CD14-positive monocyte (primary cell): ENCODE data around the gene BZW1. TPM values are rescaled to one million over a fixed set of nuclear protein-coding genes. Genes with fewer than 3 reads are reported as not detected.

Experiments
- DNase-seq, 3 donors: peaks; one replicate each; pipeline ENCODE4 v3.0.0-alpha.2; 2011 to 2022
- H2AFZ ChIP-seq: 2 replicates; pipeline ENCODE4 v1.6.0; 2012; ENCODE audit warnings: mild to moderate bottlenecking, low read depth, low read length, inconsistent platforms; ENCODE audit not compliant: insufficient read depth, poor library complexity, severe bottlenecking
- H3K27ac ChIP-seq, 2 donors: 1 replicate in 1 of 2; 2 replicates in 1 of 2; pipeline ENCODE4 v1.5.1; 2012 to 2013; ENCODE audit warnings: low read length in 2 of 2, control low read depth in 1 of 2, inconsistent platforms in 1 of 2, low read depth in 1 of 2, mild to moderate bottlenecking in 1 of 2
- H3K27me3 ChIP-seq, 2 donors: one replicate each; pipeline versions ENCODE4 v1.6.0 to v1.6.1; 2011 to 2013; ENCODE audit warnings: low read length in 2 of 2; ENCODE audit not compliant: control insufficient read depth in 2 of 2, insufficient read depth in 2 of 2
- H3K36me3 ChIP-seq, 2 donors: replicated peaks in 1 of 2; 1 replicate in 1 of 2; 2 replicates in 1 of 2; pipeline versions ENCODE4 v1.5.1 to v1.6.1; 2012 to 2013; ENCODE audit warnings: low read length in 2 of 2, control low read depth in 1 of 2, inconsistent platforms in 1 of 2, mild to moderate bottlenecking in 1 of 2; ENCODE audit not compliant: insufficient read depth in 2 of 2, control insufficient read depth in 1 of 2
- H3K4me1 ChIP-seq, 2 donors: 1 replicate in 1 of 2; 2 replicates in 1 of 2; pipeline versions ENCODE4 v1.5.1 to v1.6.1; 2012 to 2013; ENCODE audit warnings: low read length in 2 of 2, control low read depth in 1 of 2, inconsistent platforms in 1 of 2, mild to moderate bottlenecking in 1 of 2, moderate library complexity in 1 of 2; ENCODE audit not compliant: insufficient read depth in 2 of 2, control insufficient read depth in 1 of 2
- H3K4me2 ChIP-seq: replicated peaks from 2 replicates; pipeline ENCODE3; 2012; ENCODE audit warnings: low read length, moderate library complexity, mild to moderate bottlenecking; ENCODE audit not compliant: poor library complexity, severe bottlenecking; ENCODE audit errors: extremely low read depth
- H3K4me3 ChIP-seq, 3 experiments: fragments of 200-600 bp in 1 of 3; sonication (generic) in 1 of 3; replicated peaks in 1 of 3; 1 replicate in 2 of 3; 2 replicates in 1 of 3; pipeline ENCODE4 v1.5.1; 2011 to 2013; ENCODE audit warnings: low read length in 3 of 3, mild to moderate bottlenecking in 3 of 3, control low read depth in 2 of 3, low read depth in 2 of 3, inconsistent platforms in 1 of 3, moderate library complexity in 1 of 3
- H3K79me2 ChIP-seq: 2 replicates; pipeline ENCODE4 v1.6.0; 2012; ENCODE audit warnings: mild to moderate bottlenecking, control low read depth, inconsistent platforms, low read length, moderate library complexity; ENCODE audit not compliant: insufficient read depth
- H3K9ac ChIP-seq: 2 replicates; pipeline ENCODE4 v1.6.0; 2017; ENCODE audit warnings: low read length, mild to moderate bottlenecking; ENCODE audit not compliant: insufficient read depth, poor library complexity, severe bottlenecking
- H3K9me3 ChIP-seq, 2 donors: replicated peaks in 1 of 2; 1 replicate in 1 of 2; 2 replicates in 1 of 2; pipeline versions ENCODE4 v1.5.1 to v1.6.1; 2012 to 2013; ENCODE audit warnings: low read length in 2 of 2, control low read depth in 1 of 2; ENCODE audit not compliant: control insufficient read depth in 1 of 2, insufficient read depth in 1 of 2
- H4K20me1 ChIP-seq: 2 replicates; pipeline ENCODE4 v1.6.0; 2012; ENCODE audit warnings: mild to moderate bottlenecking, low read length, control low read depth, moderate library complexity; ENCODE audit not compliant: insufficient read depth
- H3K27ac Mint-ChIP-seq, 7 donors: one replicate each; pipeline ENCODE4 v1.8.0; 2020; ENCODE audit warnings: mild to moderate bottlenecking in 7 of 7, mixed read lengths in 7 of 7, moderate library complexity in 6 of 7, inconsistent platforms in 2 of 7
- H3K27me3 Mint-ChIP-seq, 3 donors: one replicate each; pipeline ENCODE4 v1.8.0; 2021 to 2022; ENCODE audit warnings: low read depth in 3 of 3, mild to moderate bottlenecking in 3 of 3, mixed read lengths in 3 of 3, moderate library complexity in 3 of 3, inconsistent platforms in 1 of 3
- H3K36me3 Mint-ChIP-seq, 2 donors: one replicate each; pipeline ENCODE4 v1.8.0; 2020; ENCODE audit warnings: mixed read lengths in 2 of 2, inconsistent platforms in 1 of 2, mild to moderate bottlenecking in 1 of 2
- H3K4me1 Mint-ChIP-seq: one replicate; pipeline ENCODE4 v1.8.0; 2020; ENCODE audit warnings: mild to moderate bottlenecking, mixed read lengths
- H3K4me3 Mint-ChIP-seq, 2 donors: one replicate each; pipeline ENCODE4 v1.8.0; 2020; ENCODE audit warnings: mild to moderate bottlenecking in 2 of 2, mixed read lengths in 2 of 2, moderate library complexity in 1 of 2
- H3K9me3 Mint-ChIP-seq, 7 donors: one replicate each; pipeline ENCODE4 v1.8.0; 2020 to 2022; ENCODE audit warnings: mixed read lengths in 7 of 7, mild to moderate bottlenecking in 6 of 7, moderate library complexity in 6 of 7, inconsistent platforms in 2 of 7
- CTCF ChIP-seq: fragments of 200-600 bp; IDR thresholded peaks from one replicate; pipeline ENCODE4 v1.8.0; 2022; ENCODE audit warnings: antibody characterized with exemption, mild to moderate bottlenecking
- WGBS: methylation state at CpG from one replicate; pipeline ENCODE4 v1.1.5; 2013; ENCODE audit warnings: missing lambda C conversion rate; ENCODE audit not compliant: insufficient coverage; 5-methylcytosine and 5-hydroxymethylcytosine counted together
- intact Hi-C, 2 donors: fragments of 100-400 bp; cut with micrococcal nuclease; formaldehyde crosslinking; loops; one replicate each; pipeline versions ENCODE4 v1.15.0 to v1.15.1; 2023
- polyA plus RNA-seq, 3 donors: library from polyadenylated mRNA; depleted of rRNA in 1 of 3; unstranded in 2 of 3; stranded (reverse) in 1 of 3; fragments of 300-500 nt in 2 of 3; fragments of >200 nt in 1 of 3; fragmentation: Illumina TruSeq in 2 of 3; gene quantifications; 1 replicate in 2 of 3; 2 replicates in 1 of 3; pipeline ENCODE4 v1.2.3, GENCODE V29; 2012 to 2021

Gene BZW1
- polyA plus RNA-seq, 3 donors, result 58.0 to 221 (median 202) TPM

GRCh38 chr2:200829258-200829655 is 17.5 kb downstream of the BZW1 start:
- 100% methylated on average over 1 of the region's 2 CpGs for WGBS
- Histone ChIP-seq H2AFZ (no peak overlapping the region), H3K4me3 (no peak overlapping the region), H3K27ac (no peak overlapping the region), H3K4me2 (no peak overlapping the region), H3K79me2 (no peaks in the 10 kb centered on the region), H3K36me3 (peaks cover 5 to 9% of the 10 kb centered on the region in 2 donors), H3K27me3 (no peaks in the 10 kb centered on the region), H3K4me1 (no peaks in the 10 kb centered on the region), H3K9me3 (no peaks in the 10 kb centered on the region), H4K20me1 (no peaks in the 10 kb centered on the region), H3K9ac (no peak overlapping the region)
- Mint-ChIP-seq H3K27me3 (peaks cover 0 to 2% (median 1%) of the 10 kb centered on the region in 3 donors), H3K4me1 (no peaks in the 10 kb centered on the region), H3K4me3 (no peak overlapping the region), H3K9me3 (no peaks in the 10 kb centered on the region), H3K36me3 (peaks cover 8 to 12% of the 10 kb centered on the region in 2 donors), H3K27ac (peak overlapping the region in 1 of 7 donors; percentile 68)
- no peak for TF ChIP-seq CTCF
- intact Hi-C loops, result no loop called here
- no peak for DNase-seq

- Histone ChIP-seq H3K36me3 (no peaks in the 10 kb centered on the region), H3K27ac (no peak overlapping the region), H4K20me1 (no peaks in the 10 kb centered on the region), H3K4me3 (no peak overlapping the region), H3K79me2 (no peaks in the 10 kb centered on the region), H2AFZ (no peak overlapping the region), H3K4me1 (no peaks in the 10 kb centered on the region), H3K9me3 (peaks cover 14 to 24% of the 10 kb centered on the region in 2 donors), H3K4me2 (no peak overlapping the region), H3K9ac (no peak overlapping the region), H3K27me3 (no peaks in the 10 kb centered on the region)
- intact Hi-C loops, result no loop called here
- Mint-ChIP-seq H3K27me3 (peaks cover 0 to 1% (median 0%) of the 10 kb centered on the region in 3 donors), H3K4me1 (no peaks in the 10 kb centered on the region), H3K4me3 (no peak overlapping the region), H3K36me3 (no peaks in the 10 kb centered on the region), H3K27ac (no peak overlapping the region), H3K9me3 (peaks cover 10 to 36% (median 18%) of the 10 kb centered on the region in 7 donors)
- WGBS, result 82% methylated on average over 3 of the region's 4 CpGs
- no peak for DNase-seq
- TF ChIP-seq CTCF, result no peak
Observed at GRCh38 chr2:200834701-200835100, 23.0 kb downstream of the BZW1 start.
